A549 (cell line): Measurements from ENCODE around the gene EHF. TPM values are rescaled to one million over a fixed set of nuclear protein-coding genes. Genes with fewer than 3 reads are reported as not detected.

Source experiments
- ATAC-seq, 2 experiments: fragments of 200-7000 bp in 1 of 2; fragments of >200 bp in 1 of 2; cut with Nextera tagmentation in 1 of 2; cut with Tn5 transposase in 1 of 2; 3 replicates each; pipeline versions ENCODE4 v1.8.0 to v1.9.1; 2018 to 2020; ENCODE audit warnings: mild to moderate bottlenecking in 1 of 2, moderate library complexity in 1 of 2
- CTCF ChIA-PET: fragments of 300-600 bp; sonication (Branson Sonifier 250); formaldehyde crosslinking; extraction: SDS; loops from one replicate; lab custom pipeline; 2021; ENCODE audit warnings: antibody characterized with exemption, inconsistent platforms; lab: Yijun Ruan, JAX
- POLR2A ChIA-PET: fragments of 350-600 bp; formaldehyde crosslinking; extraction: SDS; loops from one replicate; lab custom pipeline; 2021; ENCODE audit warnings: antibody characterized with exemption, inconsistent platforms; lab: Yijun Ruan, JAX
- DNase-seq, 2 experiments: peaks; one replicate each; pipeline versions ENCODE4 v3.0.0 to v3.0.0-alpha.2; 2011 to 2016; ENCODE audit warnings: low read depth in 1 of 2, low spot score in 1 of 2
- FAIRE-seq: peaks from 2 replicates; lab custom pipeline; 2011; peaks lifted over from hg19 to GRCh38; lab: Jason Lieb, UNC
- H3K27ac ChIP-seq, 2 experiments: fragments of >200 bp; sonication (Bioruptor Twin); formaldehyde crosslinking; 3 replicates each; pipeline ENCODE4 v1.5.1; 2016 to 2017
- H3K4me1 ChIP-seq: fragments of >200 bp; sonication (Bioruptor Twin); formaldehyde crosslinking; 3 replicates; pipeline ENCODE4 v1.6.1; 2016
- H3K4me2 ChIP-seq: fragments of >200 bp; sonication (Bioruptor Twin); formaldehyde crosslinking; 3 replicates; pipeline ENCODE4 v1.6.1; 2016
- H3K4me3 ChIP-seq: fragments of >200 bp; sonication (Bioruptor Twin); formaldehyde crosslinking; 3 replicates; pipeline ENCODE4 v1.5.1; 2016
- H3K9me3 ChIP-seq: fragments of >200 bp; sonication (Bioruptor Twin); formaldehyde crosslinking; 3 replicates; pipeline ENCODE4 v1.6.1; 2016
- BHLHE40 ChIP-seq: IDR thresholded peaks from 2 replicates; pipeline ENCODE4 v1.6.1; 2012; ENCODE audit warnings: low read depth, low read length, inconsistent platforms
- CBX2 ChIP-seq: fragments of 200-600 bp; sonication (generic); IDR thresholded peaks from 2 replicates; pipeline ENCODE4 v1.6.1; 2016; ENCODE audit warnings: low read depth, mild to moderate bottlenecking, borderline replicate concordance
- CBX8 ChIP-seq: fragments of 200-600 bp; sonication (generic); IDR thresholded peaks from 2 replicates; pipeline ENCODE4 v1.6.1; 2016
- CHD2 ChIP-seq: fragments of 150-350 bp; IDR thresholded peaks from 2 replicates; pipeline ENCODE4 v1.6.1; 2014; ENCODE audit warnings: low read length; ENCODE audit not compliant: partially characterized antibody
- ESRRA ChIP-seq: fragments of 150-350 bp; IDR thresholded peaks from 2 replicates; pipeline ENCODE4 v1.6.1; 2014; ENCODE audit warnings: mild to moderate bottlenecking, low read length, borderline replicate concordance
- FOSL2 ChIP-seq, 2 experiments: fragments of 450-650 bp in 1 of 2; fragments of >200 bp in 1 of 2; sonication (Bioruptor Twin) in 1 of 2; formaldehyde crosslinking; IDR thresholded peaks; 2 replicates each; pipeline versions ENCODE4 v1.5.0 to v1.6.1; 2016 to 2020; ENCODE audit warnings: mild to moderate bottlenecking in 1 of 2, moderate library complexity in 1 of 2
- FOXS1 ChIP-seq: fragments of 250-450 bp; sonication (Bioruptor Pico); IDR thresholded peaks from 2 replicates; pipeline ENCODE4 v1.5.0; 2020; ENCODE audit warnings: mild to moderate bottlenecking, moderate library complexity
- GATA3 ChIP-seq: IDR thresholded peaks from 2 replicates; pipeline ENCODE4 v1.6.1; 2012; ENCODE audit warnings: borderline replicate concordance
- HDAC2 ChIP-seq: fragments of 200-600 bp; sonication (generic); IDR thresholded peaks from 2 replicates; pipeline ENCODE4 v1.6.1; 2016
- HOXA7 ChIP-seq: fragments of 250-450 bp; sonication (Bioruptor Pico); IDR thresholded peaks from 2 replicates; pipeline ENCODE4 v1.5.0; 2020; ENCODE audit warnings: mild to moderate bottlenecking, moderate library complexity
- HOXB13 ChIP-seq: fragments of 250-450 bp; sonication (Bioruptor Pico); IDR thresholded peaks from 2 replicates; pipeline ENCODE4 v1.5.0; 2020; ENCODE audit warnings: low read depth, mild to moderate bottlenecking, moderate library complexity
- HOXB5 ChIP-seq: fragments of 250-450 bp; sonication (Bioruptor Pico); IDR thresholded peaks from 2 replicates; pipeline ENCODE4 v1.5.0; 2020; ENCODE audit warnings: mild to moderate bottlenecking, moderate library complexity
- JUN ChIP-seq, 2 experiments: fragments of >200 bp; sonication (Bioruptor Twin); formaldehyde crosslinking; IDR thresholded peaks; 2 replicates in 1 of 2; 3 replicates in 1 of 2; pipeline ENCODE4 v1.6.1; 2016 to 2017
- NFE2L2 ChIP-seq: fragments of 150-350 bp; conservative IDR thresholded peaks from 2 replicates; pipeline ENCODE4 v1.6.1; 2014; ENCODE audit warnings: low read length
- POLR2A ChIP-seq: IDR thresholded peaks from 2 replicates; pipeline ENCODE4 v1.6.1; 2012; ENCODE audit warnings: mild to moderate bottlenecking, low read length
- RARB ChIP-seq: fragments of 250-450 bp; sonication (Bioruptor Pico); IDR thresholded peaks from 2 replicates; pipeline ENCODE4 v1.8.0; 2021; ENCODE audit warnings: mild to moderate bottlenecking, moderate library complexity
- SREBF2 ChIP-seq: fragments of 450-650 bp; IDR thresholded peaks from 2 replicates; pipeline ENCODE4 v1.6.1; 2014; ENCODE audit warnings: mild to moderate bottlenecking, moderate library complexity
- TFCP2L1 ChIP-seq: fragments of 250-450 bp; sonication (Bioruptor Pico); IDR thresholded peaks from 2 replicates; pipeline ENCODE4 v1.5.0; 2021; ENCODE audit warnings: mild to moderate bottlenecking
- ZFP36 ChIP-seq: fragments of 450-650 bp; IDR thresholded peaks from 2 replicates; pipeline ENCODE4 v1.6.1; 2014; ENCODE audit warnings: borderline replicate concordance; ENCODE audit not compliant: partially characterized antibody
- ZSCAN20 ChIP-seq: fragments of 250-450 bp; sonication (Bioruptor Pico); IDR thresholded peaks from 2 replicates; pipeline ENCODE4 v1.8.0; 2022; ENCODE audit warnings: mild to moderate bottlenecking, moderate library complexity
- WGBS: methylation state at CpG from one replicate; pipeline ENCODE4 v1.1.6; 2017; ENCODE audit errors: missing lambda C conversion rate; 5-methylcytosine and 5-hydroxymethylcytosine counted together
- polyA plus RNA-seq, 4 experiments: library from polyadenylated mRNA; depleted of rRNA in 3 of 4; stranded (reverse); fragments of >200 nt; fragmentation: RNase III in 1 of 4; extraction: RNeasy Plus Mini Kit Qiagen cat#74134 plus additional on column Dnase treatment in 1 of 4; gene quantifications; 2 replicates in 3 of 4; 3 replicates in 1 of 4; pipeline ENCODE4 v1.2.3, GENCODE V29; 2011 to 2017
- TF ChIP-seq, protein P1 (sequence below): fragments of 150-350 bp; IDR thresholded peaks from 2 replicates; pipeline ENCODE4 v1.6.1; 2014; ENCODE audit warnings: low read depth, mild to moderate bottlenecking, low read length
- TF ChIP-seq, protein P2 (sequence below): IDR thresholded peaks from 2 replicates; pipeline ENCODE4 v1.6.1; 2012; ENCODE audit warnings: low read depth, borderline replicate concordance
- TF ChIP-seq, protein P3 (sequence below): fragments of 250-450 bp; sonication (Bioruptor Pico); IDR thresholded peaks from 2 replicates; pipeline ENCODE4 v1.5.0; 2020; ENCODE audit warnings: low read depth, mild to moderate bottlenecking, moderate library complexity
- TF ChIP-seq, protein P4 (sequence below): IDR thresholded peaks from 2 replicates; pipeline ENCODE4 v1.6.1; 2012
- TF ChIP-seq, protein P5 (sequence below): fragments of >200 bp; sonication (Bioruptor Twin); formaldehyde crosslinking; IDR thresholded peaks from 3 replicates; pipeline ENCODE4 v1.6.1; 2016
- TF ChIP-seq, protein P6 (sequence below): fragments of 450-650 bp; IDR thresholded peaks from 2 replicates; pipeline ENCODE4 v1.6.1; 2014; ENCODE audit warnings: antibody characterized with exemption

The EHF gene
- polyA plus RNA-seq, 2 of the 4 experiments (the other 2 are of a cell fraction) = 5.4 to 7.8 TPM

DNA sequence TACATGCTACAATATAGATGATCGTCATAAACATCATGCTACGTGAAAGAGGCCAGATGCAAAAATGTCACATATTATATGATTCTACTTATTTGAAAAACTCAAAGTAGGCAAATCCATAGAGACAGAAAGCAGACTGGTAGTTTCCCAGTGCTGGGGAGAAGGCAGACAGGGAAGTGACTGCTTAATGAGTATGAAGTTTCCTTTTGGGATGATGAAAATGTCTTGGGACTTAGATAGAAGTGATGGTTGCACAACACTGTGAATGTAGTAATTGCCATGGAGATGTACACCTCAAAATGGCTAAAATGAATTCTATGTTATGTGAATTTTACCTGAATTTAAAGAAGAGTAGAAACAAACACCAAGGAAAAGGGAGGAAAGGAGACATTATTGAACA, 45.2 kb upstream of the EHF start:
- H3K9me3 ChIP-seq = no peaks in the 10 kb centered on the region; the same call in 2 of the 3 replicates
- no peak overlapping the region for H3K4me3 ChIP-seq
- no peak for FAIRE-seq
- WGBS = 90% methylated on average over 2 of the region's 2 CpGs
- TF ChIP-seq RARB (CRISPR knock-in tag) (no peak), ZSCAN20 (CRISPR knock-in tag) (no peak), HOXB5 (CRISPR knock-in tag) (no peak), GATA3 (no peak), NFE2L2 (no peak), HDAC2 (no peak)
- TF ChIP-seq, protein P1, sequence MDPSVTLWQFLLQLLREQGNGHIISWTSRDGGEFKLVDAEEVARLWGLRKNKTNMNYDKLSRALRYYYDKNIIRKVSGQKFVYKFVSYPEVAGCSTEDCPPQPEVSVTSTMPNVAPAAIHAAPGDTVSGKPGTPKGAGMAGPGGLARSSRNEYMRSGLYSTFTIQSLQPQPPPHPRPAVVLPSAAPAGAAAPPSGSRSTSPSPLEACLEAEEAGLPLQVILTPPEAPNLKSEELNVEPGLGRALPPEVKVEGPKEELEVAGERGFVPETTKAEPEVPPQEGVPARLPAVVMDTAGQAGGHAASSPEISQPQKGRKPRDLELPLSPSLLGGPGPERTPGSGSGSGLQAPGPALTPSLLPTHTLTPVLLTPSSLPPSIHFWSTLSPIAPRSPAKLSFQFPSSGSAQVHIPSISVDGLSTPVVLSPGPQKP = no peak
- TF ChIP-seq, protein P2, sequence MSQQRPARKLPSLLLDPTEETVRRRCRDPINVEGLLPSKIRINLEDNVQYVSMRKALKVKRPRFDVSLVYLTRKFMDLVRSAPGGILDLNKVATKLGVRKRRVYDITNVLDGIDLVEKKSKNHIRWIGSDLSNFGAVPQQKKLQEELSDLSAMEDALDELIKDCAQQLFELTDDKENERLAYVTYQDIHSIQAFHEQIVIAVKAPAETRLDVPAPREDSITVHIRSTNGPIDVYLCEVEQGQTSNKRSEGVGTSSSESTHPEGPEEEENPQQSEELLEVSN = no peak
- no peak for ATAC-seq
- ChIA-PET CTCF (no interaction called here), POLR2A (no interaction called here)
- no peaks in the 10 kb centered on the region for H3K4me1 ChIP-seq
- no peak overlapping the region for H3K27ac ChIP-seq
- no peak for DNase-seq
- H3K4me2 ChIP-seq = no peak overlapping the region

DNA sequence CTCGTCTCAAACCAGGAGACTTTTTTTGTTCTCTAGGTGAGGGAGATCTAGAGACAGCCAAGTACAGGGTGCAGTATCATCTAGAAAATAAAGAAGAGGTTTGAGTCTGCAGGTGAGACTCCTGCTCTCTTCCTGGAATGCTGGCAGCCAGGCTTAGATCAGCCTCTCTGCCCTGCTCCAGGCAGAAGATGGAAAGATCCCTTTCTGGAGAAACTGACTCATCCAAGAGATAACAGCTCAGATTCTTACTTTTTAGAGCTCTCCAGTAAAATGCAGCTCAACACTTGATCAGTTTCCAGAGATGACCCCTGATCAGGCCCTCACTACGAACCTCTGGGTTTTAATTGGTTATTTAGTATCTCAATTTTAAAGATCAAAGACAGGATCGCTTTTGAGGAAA, 44.6 kb upstream of the EHF start:
- FAIRE-seq (no peak), ATAC-seq (no peak), DNase-seq (no peak)
- ChIA-PET CTCF (no interaction called here), POLR2A (no interaction called here)
- Histone ChIP-seq H3K27ac (no peak overlapping the region), H3K4me2 (no peak overlapping the region), H3K4me1 (no peaks in the 10 kb centered on the region), H3K4me3 (no peak overlapping the region), H3K9me3 (no peaks in the 10 kb centered on the region; the same call in 2 of the 3 replicates)
- 70% methylated on average over 3 of the region's 3 CpGs for WGBS
- TF ChIP-seq BHLHE40 (no peak), SREBF2 (no peak), FOSL2 (IDR thresholded peaks at IDR 0.05) (no peak), FOSL2 (CRISPR knock-in tag; IDR thresholded peaks at IDR 0.05) (no peak), HOXB13 (CRISPR knock-in tag) (no peak), RARB (CRISPR knock-in tag) (no peak), FOXS1 (CRISPR knock-in tag) (no peak), HOXA7 (CRISPR knock-in tag) (no peak), CBX2 (no peak), HDAC2 (no peak), TFCP2L1 (CRISPR knock-in tag) (no peak), CHD2 (no peak), POLR2A (no peak)
- TF ChIP-seq, protein P3, sequence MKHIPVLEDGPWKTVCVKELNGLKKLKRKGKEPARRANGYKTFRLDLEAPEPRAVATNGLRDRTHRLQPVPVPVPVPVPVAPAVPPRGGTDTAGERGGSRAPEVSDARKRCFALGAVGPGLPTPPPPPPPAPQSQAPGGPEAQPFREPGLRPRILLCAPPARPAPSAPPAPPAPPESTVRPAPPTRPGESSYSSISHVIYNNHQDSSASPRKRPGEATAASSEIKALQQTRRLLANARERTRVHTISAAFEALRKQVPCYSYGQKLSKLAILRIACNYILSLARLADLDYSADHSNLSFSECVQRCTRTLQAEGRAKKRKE (CRISPR knock-in tag) = no peak
- TF ChIP-seq, protein P4, sequence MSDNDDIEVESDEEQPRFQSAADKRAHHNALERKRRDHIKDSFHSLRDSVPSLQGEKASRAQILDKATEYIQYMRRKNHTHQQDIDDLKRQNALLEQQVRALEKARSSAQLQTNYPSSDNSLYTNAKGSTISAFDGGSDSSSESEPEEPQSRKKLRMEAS = no peak
- TF ChIP-seq, protein P1 = no peak

DNA sequence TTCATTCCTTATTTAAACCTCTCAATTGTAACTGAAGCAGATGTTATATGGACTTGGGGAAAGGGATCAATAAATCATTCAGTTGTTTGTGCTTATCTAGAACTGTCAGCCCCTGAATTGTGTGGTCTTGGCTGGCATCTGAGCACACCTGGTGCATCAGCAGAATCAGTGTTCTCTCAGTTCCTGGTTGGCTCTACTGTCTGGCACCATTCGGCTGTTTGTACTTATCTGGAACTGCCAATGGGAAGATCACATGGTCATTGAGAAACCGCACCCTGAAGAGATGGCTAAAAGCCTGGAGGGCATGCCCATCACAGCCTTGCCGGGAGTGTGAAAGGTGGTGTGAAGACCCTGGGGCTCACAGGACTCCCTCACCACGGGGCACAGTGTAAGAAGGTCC, 37.1 kb upstream of the EHF start:
- Histone ChIP-seq H3K27ac (peak overlapping the region in 1 of 2 experiments; percentile 84; a peak in 4 of 6 replicates), H3K4me2 (no peak overlapping the region), H3K9me3 (peaks cover 10% of the 10 kb centered on the region; the same call in 1 of the 3 replicates), H3K4me1 (peaks cover 29% of the 10 kb centered on the region), H3K4me3 (no peak overlapping the region)
- no peak for FAIRE-seq
- no peak for ATAC-seq
- ChIA-PET POLR2A (no interaction called here), CTCF (interaction anchor here (5.5 kb wide), 1 partner anchor 307 kb away, joined by 142 read pairs; no protein-coding TSS in a partner anchor)
- TF ChIP-seq, protein P5, sequence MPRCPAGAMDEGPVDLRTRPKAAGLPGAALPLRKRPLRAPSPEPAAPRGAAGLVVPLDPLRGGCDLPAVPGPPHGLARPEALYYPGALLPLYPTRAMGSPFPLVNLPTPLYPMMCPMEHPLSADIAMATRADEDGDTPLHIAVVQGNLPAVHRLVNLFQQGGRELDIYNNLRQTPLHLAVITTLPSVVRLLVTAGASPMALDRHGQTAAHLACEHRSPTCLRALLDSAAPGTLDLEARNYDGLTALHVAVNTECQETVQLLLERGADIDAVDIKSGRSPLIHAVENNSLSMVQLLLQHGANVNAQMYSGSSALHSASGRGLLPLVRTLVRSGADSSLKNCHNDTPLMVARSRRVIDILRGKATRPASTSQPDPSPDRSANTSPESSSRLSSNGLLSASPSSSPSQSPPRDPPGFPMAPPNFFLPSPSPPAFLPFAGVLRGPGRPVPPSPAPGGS = no peak
- TF ChIP-seq ZFP36 (no peak), ESRRA (no peak), JUN (IDR thresholded peaks at IDR 0.05) (no peak), CBX8 (no peak)
- TF ChIP-seq, protein P6, sequence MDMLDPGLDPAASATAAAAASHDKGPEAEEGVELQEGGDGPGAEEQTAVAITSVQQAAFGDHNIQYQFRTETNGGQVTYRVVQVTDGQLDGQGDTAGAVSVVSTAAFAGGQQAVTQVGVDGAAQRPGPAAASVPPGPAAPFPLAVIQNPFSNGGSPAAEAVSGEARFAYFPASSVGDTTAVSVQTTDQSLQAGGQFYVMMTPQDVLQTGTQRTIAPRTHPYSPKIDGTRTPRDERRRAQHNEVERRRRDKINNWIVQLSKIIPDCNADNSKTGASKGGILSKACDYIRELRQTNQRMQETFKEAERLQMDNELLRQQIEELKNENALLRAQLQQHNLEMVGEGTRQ = no peak
- WGBS = 78% methylated on average over 3 of the region's 4 CpGs
- no peak for DNase-seq
